Measurements from ENCODE around the gene NID1. TPM values are rescaled to one million over a fixed set of nuclear protein-coding genes. Genes with fewer than 3 reads are reported as not detected.
A peak's percentile ranks its signal among the peaks of the same experiment; 100 is the strongest.

The NID1 gene
- total RNA-seq, 6 donors from 2014 or later, result 26.8 to 81.1 (median 46.1) TPM

DNA sequence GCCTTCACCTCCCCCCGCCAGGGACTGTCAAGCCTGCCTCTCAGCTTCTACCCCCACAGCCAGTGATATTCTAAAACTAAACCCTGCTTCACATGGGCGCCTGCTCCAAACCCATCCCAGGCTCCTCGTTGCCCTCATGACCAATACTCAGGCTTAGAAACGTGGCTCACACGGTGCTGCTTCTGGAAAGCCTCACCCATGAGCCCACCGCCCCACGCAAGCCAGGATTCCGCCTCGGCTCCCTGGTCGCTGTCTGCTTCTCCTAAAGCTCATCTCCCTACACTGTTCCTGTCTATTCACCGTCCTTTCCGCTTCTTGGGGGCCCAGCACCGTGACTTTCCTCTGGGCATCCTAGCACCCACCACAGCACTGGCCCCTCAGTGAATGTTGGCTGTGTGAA lies 72.5 kb downstream of the NID1 start:
- Histone ChIP-seq H3K9me3 (no peaks in the 10 kb centered on the region), H3K4me1 (peaks cover 0 to 3% (median 0%) of the 10 kb centered on the region in 4 donors), H3K27me3 (no peaks in the 10 kb centered on the region), H3K4me3 (no peak overlapping the region), H3K27ac (no peak overlapping the region), H3K36me3 (peaks cover 0 to 58% (median 7%) of the 10 kb centered on the region in 4 donors)
- peak in 1 of 2 donors; percentile 56 for DNase-seq
- TF ChIP-seq, protein P1, sequence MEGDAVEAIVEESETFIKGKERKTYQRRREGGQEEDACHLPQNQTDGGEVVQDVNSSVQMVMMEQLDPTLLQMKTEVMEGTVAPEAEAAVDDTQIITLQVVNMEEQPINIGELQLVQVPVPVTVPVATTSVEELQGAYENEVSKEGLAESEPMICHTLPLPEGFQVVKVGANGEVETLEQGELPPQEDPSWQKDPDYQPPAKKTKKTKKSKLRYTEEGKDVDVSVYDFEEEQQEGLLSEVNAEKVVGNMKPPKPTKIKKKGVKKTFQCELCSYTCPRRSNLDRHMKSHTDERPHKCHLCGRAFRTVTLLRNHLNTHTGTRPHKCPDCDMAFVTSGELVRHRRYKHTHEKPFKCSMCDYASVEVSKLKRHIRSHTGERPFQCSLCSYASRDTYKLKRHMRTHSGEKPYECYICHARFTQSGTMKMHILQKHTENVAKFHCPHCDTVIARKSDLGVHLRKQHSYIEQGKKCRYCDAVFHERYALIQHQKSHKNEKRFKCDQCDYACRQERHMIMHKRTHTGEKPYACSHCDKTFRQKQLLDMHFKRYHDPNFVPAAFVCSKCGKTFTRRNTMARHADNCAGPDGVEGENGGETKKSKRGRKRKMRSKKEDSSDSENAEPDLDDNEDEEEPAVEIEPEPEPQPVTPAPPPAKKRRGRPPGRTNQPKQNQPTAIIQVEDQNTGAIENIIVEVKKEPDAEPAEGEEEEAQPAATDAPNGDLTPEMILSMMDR (IDR thresholded peaks at IDR 0.05), result no peak
- TF ChIP-seq POLR2AphosphoS5 (IDR thresholded peaks at IDR 0.05), result no peak
- TF ChIP-seq EP300 (IDR thresholded peaks at IDR 0.05), result no peak
- no peak for TF ChIP-seq POLR2A (IDR thresholded peaks at IDR 0.05)
- WGBS, 2 donors, result 92 to 93% methylated on average over 13 of the region's 13 CpGs
- no peak for ATAC-seq (ENCODE audit: low FRiP score in 2 of 2)

- 78 to 85% methylated on average over 3 of the region's 3 CpGs for WGBS, 2 donors
- H3K27me3 ChIP-seq, result no peaks in the 10 kb centered on the region
- peak in 1 of 2 donors; percentile 22 for ATAC-seq (ENCODE audit: low FRiP score in 2 of 2)
- TF ChIP-seq, protein P1 (IDR thresholded peaks at IDR 0.05), result no peak
- TF ChIP-seq POLR2AphosphoS5 (IDR thresholded peaks at IDR 0.05) (no peak), EP300 (IDR thresholded peaks at IDR 0.05) (no peak), POLR2A (IDR thresholded peaks at IDR 0.05) (no peak)
- peaks cover 0 to 5% (median 0%) of the 10 kb centered on the region in 4 donors for H3K4me1 ChIP-seq
- H3K4me3 ChIP-seq, result no peak overlapping the region
- no peak for DNase-seq
- no peaks in the 10 kb centered on the region for H3K9me3 ChIP-seq
- H3K36me3 ChIP-seq, result peaks cover 0 to 54% (median 7%) of the 10 kb centered on the region in 4 donors
- no peak overlapping the region for H3K27ac ChIP-seq
Measured at GRCh38 chr1:235990330-235990795, 74.5 kb downstream of the NID1 start.

DNA sequence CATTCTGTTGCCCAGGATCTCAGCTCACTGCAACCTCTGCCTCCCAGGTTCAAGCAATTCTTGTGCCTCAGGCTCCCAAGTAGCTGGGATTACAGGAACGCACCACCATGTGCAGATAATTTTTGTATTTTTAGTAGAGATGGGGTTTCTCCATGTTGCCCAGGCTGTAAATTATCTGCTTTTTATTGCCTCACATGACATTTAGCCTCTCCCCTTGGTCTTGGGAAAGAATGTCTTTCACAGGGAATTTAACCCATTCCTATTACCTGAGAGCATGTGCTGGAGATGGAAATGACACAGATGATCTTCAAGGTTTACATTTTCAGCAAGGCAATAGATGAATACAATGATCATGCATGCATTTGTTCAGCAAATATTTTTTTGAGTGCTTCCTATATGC lies 75.8 kb downstream of the NID1 start:
- no peaks in the 10 kb centered on the region for H3K9me3 ChIP-seq
- H3K4me3 ChIP-seq, result no peak overlapping the region
- peaks cover 0 to 12% (median 6%) of the 10 kb centered on the region in 4 donors for H3K4me1 ChIP-seq
- TF ChIP-seq POLR2A (IDR thresholded peaks at IDR 0.05) (no peak), POLR2AphosphoS5 (IDR thresholded peaks at IDR 0.05) (no peak), EP300 (IDR thresholded peaks at IDR 0.05) (no peak)
- TF ChIP-seq, protein P1 (IDR thresholded peaks at IDR 0.05), result no peak
- no peaks in the 10 kb centered on the region for H3K27me3 ChIP-seq
- ATAC-seq (ENCODE audit: low FRiP score in 2 of 2), result no peak
- DNase-seq, result no peak
- no peak overlapping the region for H3K27ac ChIP-seq
- H3K36me3 ChIP-seq, result peaks cover 0 to 63% (median 7%) of the 10 kb centered on the region in 4 donors
- 97 to 100% methylated on average over 1 of the region's 1 CpG for WGBS, 2 donors

DNA sequence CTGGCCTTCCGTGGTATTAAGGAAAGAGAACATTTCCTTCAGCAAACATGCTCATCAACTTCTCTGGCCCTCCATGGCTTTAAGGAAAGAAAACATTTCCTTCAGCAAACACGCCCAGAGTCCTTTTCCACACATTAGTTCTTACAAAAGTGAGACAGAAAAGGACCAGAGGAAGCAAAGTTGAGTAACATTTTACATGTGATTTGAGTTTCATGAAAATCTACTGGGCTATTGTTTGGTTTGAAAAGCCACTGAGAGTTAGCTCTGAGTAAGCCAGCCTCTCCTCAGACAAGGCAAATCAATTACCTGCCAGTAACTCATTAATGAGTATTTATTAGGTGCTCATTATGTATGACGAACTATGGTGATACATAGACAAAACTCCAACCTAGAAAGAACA lies 78.0 kb downstream of the NID1 start:
- DNase-seq (no peak), ATAC-seq (ENCODE audit: low FRiP score in 2 of 2) (no peak)
- H3K36me3 ChIP-seq, result peaks cover 0 to 45% (median 7%) of the 10 kb centered on the region in 4 donors
- H3K4me3 ChIP-seq, result no peak overlapping the region
- H3K9me3 ChIP-seq, result no peaks in the 10 kb centered on the region
- no peaks in the 10 kb centered on the region for H3K27me3 ChIP-seq
- whole genome bisulfite sequencing, 2 donors, result 36 to 54% methylated on average over 3 of the region's 3 CpGs
- H3K4me1 ChIP-seq, result peaks cover 0 to 16% (median 9%) of the 10 kb centered on the region in 4 donors
- TF ChIP-seq, protein P1 (IDR thresholded peaks at IDR 0.05), result no peak
- no peak for TF ChIP-seq EP300 (IDR thresholded peaks at IDR 0.05)
- TF ChIP-seq POLR2AphosphoS5 (IDR thresholded peaks at IDR 0.05), result no peak
- TF ChIP-seq POLR2A (IDR thresholded peaks at IDR 0.05), result no peak
- peak overlapping the region in 2 of 4 donors; percentile 44 to 51 for H3K27ac ChIP-seq

All from upper lobe of left lung (tissue), 6 donors.